HepG2 (cell line): ENCODE results near the gene U2SURP. TPM values are rescaled to one million over a fixed set of nuclear protein-coding genes. Genes with fewer than 3 reads are reported as not detected.
A peak's percentile ranks its signal among the peaks of the same experiment; 100 is the strongest.

ENCODE experiments used
- ATAC-seq: fragments of 200-7000 bp; cut with Tn5 transposase; 3 replicates; pipeline ENCODE4 v1.9.1; 2020; ENCODE audit warnings: mild to moderate bottlenecking, moderate library complexity
- BruUV-seq: library from RNA; stranded (reverse); fragments of 400-500 nt; replicated peaks from 2 replicates; lab custom pipeline; 2021; lab: Mats Ljungman, UMichigan
- CTCF ChIA-PET: fragments of 300-600 bp; formaldehyde crosslinking; extraction: SDS; loops from one replicate; lab custom pipeline; 2021; ENCODE audit warnings: low total read pairs, inconsistent platforms, low intra/inter-chr PET ratio; lab: Yijun Ruan, JAX
- POLR2A ChIA-PET: fragments of 350-600 bp; sonication (Branson Sonifier 250); formaldehyde crosslinking; loops from one replicate; lab custom pipeline; 2020; ENCODE audit warnings: antibody characterized with exemption, inconsistent platforms; lab: Yijun Ruan, JAX
- DNase-seq: peaks from one replicate; pipeline ENCODE4 v3.0.0-alpha.2; 2015; ENCODE audit warnings: low spot score
- FAIRE-seq: peaks from 3 replicates; lab custom pipeline; 2011; peaks lifted over from hg19 to GRCh38; lab: Jason Lieb, UNC
- H2AFZ ChIP-seq: one replicate; pipeline ENCODE4 v1.6.1; 2011; ENCODE audit warnings: low read length, inconsistent platforms
- H3K27ac ChIP-seq: fragments of 300-600 bp; 3 replicates; pipeline ENCODE4 v1.8.0; 2011; ENCODE audit warnings: mixed run types, mild to moderate bottlenecking, mixed read lengths, low read length, inconsistent platforms; ENCODE audit not compliant: insufficient read depth; ENCODE audit errors: extremely low read length
- H3K27me3 ChIP-seq, 2 experiments: fragments of 200-600 bp in 1 of 2; 2 replicates in 1 of 2; 3 replicates in 1 of 2; pipeline versions ENCODE4 v1.6.0 to v1.8.0; 2011; ENCODE audit warnings: low read length in 2 of 2, mild to moderate bottlenecking in 2 of 2, moderate library complexity in 2 of 2, inconsistent platforms in 1 of 2; ENCODE audit not compliant: insufficient read depth in 2 of 2, control insufficient read depth in 1 of 2
- H3K36me3 ChIP-seq, 2 experiments: fragments of 200-600 bp in 1 of 2; replicated peaks in 1 of 2; 2 replicates in 1 of 2; 3 replicates in 1 of 2; pipeline versions ENCODE4 v1.5.1 to v1.8.0; 2011; ENCODE audit warnings: low read length in 2 of 2, inconsistent platforms in 1 of 2; ENCODE audit not compliant: insufficient read depth in 2 of 2, control insufficient read depth in 1 of 2
- H3K4me1 ChIP-seq: 2 replicates; pipeline ENCODE4 v1.5.1; 2012; ENCODE audit warnings: low read length, inconsistent platforms; ENCODE audit not compliant: insufficient read depth
- H3K4me2 ChIP-seq: 2 replicates; pipeline ENCODE4 v1.6.0; 2011; ENCODE audit warnings: low read depth, low read length, inconsistent platforms
- H3K4me3 ChIP-seq, 3 experiments: fragments of 200-600 bp in 1 of 3; sonication (generic), shearing (Covaris generic) in 1 of 3; replicated peaks in 1 of 3; 2 replicates each; pipeline ENCODE4 v1.5.1; 2011 to 2016; ENCODE audit warnings: low read length in 3 of 3, inconsistent platforms in 2 of 3, low read depth in 2 of 3, mild to moderate bottlenecking in 2 of 3, control low read depth in 1 of 3, mixed read lengths in 1 of 3; ENCODE audit not compliant: insufficient read depth in 1 of 3
- H3K79me2 ChIP-seq: one replicate; pipeline ENCODE4 v1.6.1; 2011; ENCODE audit warnings: low read length, inconsistent platforms; ENCODE audit not compliant: insufficient read depth
- H3K9ac ChIP-seq: 2 replicates; pipeline ENCODE4 v1.6.0; 2011; ENCODE audit warnings: mild to moderate bottlenecking, low read depth, low read length, inconsistent platforms; ENCODE audit not compliant: insufficient read depth
- H3K9me3 ChIP-seq: 2 replicates; pipeline ENCODE4 v1.5.1; 2012; ENCODE audit warnings: mild to moderate bottlenecking, low read length
- H4K20me1 ChIP-seq: 2 replicates; pipeline ENCODE4 v1.6.0; 2011; ENCODE audit warnings: inconsistent platforms, mild to moderate bottlenecking, low read length, moderate library complexity; ENCODE audit not compliant: insufficient read depth
- CEBPB ChIP-seq: IDR thresholded peaks from 2 replicates; pipeline ENCODE4 v1.6.1; 2011; ENCODE audit warnings: low read depth, low read length, improper control_type of control experiment, borderline replicate concordance
- CEBPG ChIP-seq: IDR thresholded peaks from 2 replicates; pipeline ENCODE4 v1.6.1; 2016
- MTF1 ChIP-seq: sonication (generic); formaldehyde crosslinking; IDR thresholded peaks from 2 replicates; pipeline ENCODE4 v1.5.0; 2020; ENCODE audit warnings: missing genetic modification reagents
- PTBP1 ChIP-seq: fragments of 200-400 bp; formaldehyde crosslinking; IDR thresholded peaks from 2 replicates; pipeline ENCODE4 v1.6.1; 2018; ENCODE audit warnings: low read length, low read depth; ENCODE audit not compliant: poor library complexity, severe bottlenecking
- SAFB2 ChIP-seq: sonication (generic); formaldehyde crosslinking; IDR thresholded peaks from 2 replicates; pipeline ENCODE4 v1.5.1; 2020; ENCODE audit warnings: missing genetic modification reagents, low read depth, mild to moderate bottlenecking, borderline replicate concordance
- SMAD1 ChIP-seq: sonication (generic); formaldehyde crosslinking; IDR thresholded peaks from 2 replicates; pipeline ENCODE4 v1.4.0; 2020; ENCODE audit warnings: missing genetic modification reagents, low read depth, mild to moderate bottlenecking, borderline replicate concordance
- SNAPC4 ChIP-seq: sonication (generic); formaldehyde crosslinking; IDR thresholded peaks from 2 replicates; pipeline ENCODE4 v1.4.0; 2020; ENCODE audit warnings: mild to moderate bottlenecking, missing genetic modification reagents
- SP140L ChIP-seq: sonication (generic); formaldehyde crosslinking; IDR thresholded peaks from 2 replicates; pipeline ENCODE4 v1.4.0; 2020; ENCODE audit warnings: missing genetic modification reagents, borderline replicate concordance
- TRIM24 ChIP-seq: sonication (generic); formaldehyde crosslinking; IDR thresholded peaks from 2 replicates; pipeline ENCODE4 v1.8.0; 2022; ENCODE audit warnings: mild to moderate bottlenecking, missing genetic modification reagents
- ZC3H4 ChIP-seq: sonication (generic); formaldehyde crosslinking; IDR thresholded peaks from 2 replicates; pipeline ENCODE4 v1.4.0; 2020; ENCODE audit warnings: missing genetic modification reagents, borderline replicate concordance
- ZNF773 ChIP-seq: sonication (generic); formaldehyde crosslinking; IDR thresholded peaks from 2 replicates; pipeline ENCODE4 v1.4.0; 2020; ENCODE audit warnings: missing genetic modification reagents, borderline replicate concordance
- ZSCAN21 ChIP-seq: sonication (generic); formaldehyde crosslinking; IDR thresholded peaks from 2 replicates; pipeline ENCODE4 v1.8.0; 2022; ENCODE audit warnings: mild to moderate bottlenecking, missing genetic modification reagents, moderate library complexity, borderline replicate concordance
- WGBS: methylation state at CpG from one replicate; pipeline ENCODE4 v1.1.6; 2017; ENCODE audit warnings: low lambda C conversion rate; 5-methylcytosine and 5-hydroxymethylcytosine counted together
- in situ Hi-C: cut with HindIII; loops from 2 replicates; pipeline ENCODE4 v1.10.0; 2017; ENCODE audit warnings: low pct_unique_long_range_greater_than_20kb; ENCODE audit not compliant: extremely low pct_ligation_motif_present
- intact Hi-C: fragments of 100-400 bp; cut with micrococcal nuclease; formaldehyde crosslinking; loops from one replicate; pipeline ENCODE4 v1.10.0; 2022; ENCODE audit not compliant: unreplicated experiment
- polyA plus RNA-seq, 8 experiments: library from polyadenylated mRNA; depleted of rRNA in 3 of 8; stranded (reverse) in 7 of 8; unstranded in 1 of 8; fragments of >200 nt; fragmentation: Illumina TruSeq in 4 of 8; extraction: Trizol in 4 of 8; gene quantifications; 2 replicates each; pipeline versions ENCODE4 v1.2.1 to v1.2.3, GENCODE V29; 2011 to 2016; ENCODE audit warnings: low read depth in 4 of 8, missing spikeins in 1 of 8, mixed read lengths in 1 of 8; ENCODE audit not compliant: insufficient read depth in 1 of 8
- total RNA-seq, 5 experiments: library from RNA; depleted of rRNA; stranded (reverse); fragments of >200 nt; fragmentation: Illumina TruSeq; extraction: Trizol; gene quantifications; 2 replicates each; pipeline ENCODE4 v1.2.3, GENCODE V29; 2016; ENCODE audit warnings: low read depth in 1 of 5
- TF ChIP-seq, protein P1 (sequence below): sonication (generic); formaldehyde crosslinking; IDR thresholded peaks from 2 replicates; pipeline ENCODE4 v1.5.0; 2020; ENCODE audit warnings: missing genetic modification reagents
- TF ChIP-seq, protein P2 (sequence below): sonication (generic); formaldehyde crosslinking; conservative IDR thresholded peaks from 2 replicates; pipeline ENCODE4 v1.4.0; 2020; ENCODE audit warnings: missing genetic modification reagents
- TF ChIP-seq, protein P3 (sequence below): sonication (generic); formaldehyde crosslinking; conservative IDR thresholded peaks from 2 replicates; pipeline ENCODE4 v1.4.0; 2020; ENCODE audit warnings: missing genetic modification reagents

The U2SURP gene
- total and polyA plus RNA-seq, 2 of the 13 experiments (the other 11 are each of a cell fraction or from before 2014, with no cell fraction given), result 55.9 to 173 TPM

GRCh38 chr3:143060906-143061305, 59.5 kb downstream of the U2SURP start:
- Histone ChIP-seq H3K4me3 (no peak overlapping the region), H3K27me3 (no peaks in the 10 kb centered on the region), H2AFZ (no peak overlapping the region), H3K9ac (no peak overlapping the region), H3K4me1 (peaks cover 8% of the 10 kb centered on the region; the same call in 1 of the 2 replicates), H3K36me3 (peaks cover 0 to 36% of the 10 kb centered on the region in 2 experiments), H3K4me2 (no peak overlapping the region), H3K79me2 (no peaks in the 10 kb centered on the region), H3K9me3 (no peaks in the 10 kb centered on the region), H3K27ac (no peak overlapping the region), H4K20me1 (no peaks in the 10 kb centered on the region)
- intact Hi-C loops, result no loop called here
- ATAC-seq, result no peak
- DNase-seq, result no peak
- WGBS, result 97% methylated on average over 3 of the region's 3 CpGs
- in situ Hi-C loops, result no loop called here
- FAIRE-seq, result no peak
- BruUV-seq, result no TSS peak
- POLR2A ChIA-PET, result no interaction called here
- CTCF ChIA-PET, result no interaction called here
- no peak for TF ChIP-seq ZSCAN21 (CRISPR knock-in tag)
- TF ChIP-seq TRIM24 (CRISPR knock-in tag), result no peak
- TF ChIP-seq, protein P1, sequence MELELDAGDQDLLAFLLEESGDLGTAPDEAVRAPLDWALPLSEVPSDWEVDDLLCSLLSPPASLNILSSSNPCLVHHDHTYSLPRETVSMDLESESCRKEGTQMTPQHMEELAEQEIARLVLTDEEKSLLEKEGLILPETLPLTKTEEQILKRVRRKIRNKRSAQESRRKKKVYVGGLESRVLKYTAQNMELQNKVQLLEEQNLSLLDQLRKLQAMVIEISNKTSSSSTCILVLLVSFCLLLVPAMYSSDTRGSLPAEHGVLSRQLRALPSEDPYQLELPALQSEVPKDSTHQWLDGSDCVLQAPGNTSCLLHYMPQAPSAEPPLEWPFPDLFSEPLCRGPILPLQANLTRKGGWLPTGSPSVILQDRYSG (CRISPR knock-in tag), result no peak
- no peak for TF ChIP-seq SP140L (CRISPR knock-in tag)
- TF ChIP-seq SNAPC4, result no peak
- peak; percentile 94 for TF ChIP-seq CEBPB
- TF ChIP-seq ZNF773, result no peak
- peak; percentile 76 for TF ChIP-seq CEBPG (CRISPR knock-in tag)
- TF ChIP-seq SAFB2, result no peak
- no peak for TF ChIP-seq SMAD1 (CRISPR knock-in tag)
- TF ChIP-seq, protein P2, sequence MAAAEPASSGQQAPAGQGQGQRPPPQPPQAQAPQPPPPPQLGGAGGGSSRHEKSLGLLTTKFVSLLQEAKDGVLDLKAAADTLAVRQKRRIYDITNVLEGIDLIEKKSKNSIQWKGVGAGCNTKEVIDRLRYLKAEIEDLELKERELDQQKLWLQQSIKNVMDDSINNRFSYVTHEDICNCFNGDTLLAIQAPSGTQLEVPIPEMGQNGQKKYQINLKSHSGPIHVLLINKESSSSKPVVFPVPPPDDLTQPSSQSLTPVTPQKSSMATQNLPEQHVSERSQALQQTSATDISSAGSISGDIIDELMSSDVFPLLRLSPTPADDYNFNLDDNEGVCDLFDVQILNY, result no peak
- TF ChIP-seq, protein P3, sequence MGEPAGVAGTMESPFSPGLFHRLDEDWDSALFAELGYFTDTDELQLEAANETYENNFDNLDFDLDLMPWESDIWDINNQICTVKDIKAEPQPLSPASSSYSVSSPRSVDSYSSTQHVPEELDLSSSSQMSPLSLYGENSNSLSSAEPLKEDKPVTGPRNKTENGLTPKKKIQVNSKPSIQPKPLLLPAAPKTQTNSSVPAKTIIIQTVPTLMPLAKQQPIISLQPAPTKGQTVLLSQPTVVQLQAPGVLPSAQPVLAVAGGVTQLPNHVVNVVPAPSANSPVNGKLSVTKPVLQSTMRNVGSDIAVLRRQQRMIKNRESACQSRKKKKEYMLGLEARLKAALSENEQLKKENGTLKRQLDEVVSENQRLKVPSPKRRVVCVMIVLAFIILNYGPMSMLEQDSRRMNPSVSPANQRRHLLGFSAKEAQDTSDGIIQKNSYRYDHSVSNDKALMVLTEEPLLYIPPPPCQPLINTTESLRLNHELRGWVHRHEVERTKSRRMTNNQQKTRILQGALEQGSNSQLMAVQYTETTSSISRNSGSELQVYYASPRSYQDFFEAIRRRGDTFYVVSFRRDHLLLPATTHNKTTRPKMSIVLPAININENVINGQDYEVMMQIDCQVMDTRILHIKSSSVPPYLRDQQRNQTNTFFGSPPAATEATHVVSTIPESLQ, result no peak
- no peak for TF ChIP-seq ZC3H4 (CRISPR knock-in tag)
- TF ChIP-seq MTF1, result no peak
- no peak for TF ChIP-seq PTBP1
